Heart right ventricle (tissue), 16 donors: ENCODE measurements around the gene FLAD1. TPM values are rescaled to one million over a fixed set of nuclear protein-coding genes. Genes with fewer than 3 reads are reported as not detected.
A peak's percentile ranks its signal among the peaks of the same experiment; 100 is the strongest.

ENCODE experiments used
- ATAC-seq, 8 donors: fragments of 200-7000 bp; cut with Tn5 transposase; one replicate each; pipeline ENCODE4 v1.9.1; 2020; ENCODE audit warnings: mild to moderate bottlenecking in 8 of 8, moderate library complexity in 8 of 8, moderate number of reproducible peaks in 1 of 8
- DNase-seq, 2 donors: peaks; one replicate each; pipeline ENCODE4 v3.0.0-alpha.2; 2020
- H3K27ac ChIP-seq, 10 donors: fragments of 200-600 bp; sonication (generic) in 2 of 10; one replicate each; pipeline versions ENCODE4 v1.5.0 to v1.8.0; 2020 to 2022; ENCODE audit warnings: mild to moderate bottlenecking in 3 of 10
- H3K27me3 ChIP-seq, 7 donors: fragments of 200-600 bp; one replicate each; pipeline ENCODE4 v1.8.0; 2021 to 2022; ENCODE audit warnings: mild to moderate bottlenecking in 2 of 7
- H3K36me3 ChIP-seq, 9 donors: fragments of 200-600 bp; sonication (generic) in 1 of 9; one replicate each; pipeline versions ENCODE4 v1.5.0 to v1.8.0; 2020 to 2022; ENCODE audit warnings: mild to moderate bottlenecking in 2 of 9
- H3K4me1 ChIP-seq, 9 donors: fragments of 200-600 bp; sonication (generic) in 1 of 9; one replicate each; pipeline versions ENCODE4 v1.5.0 to v1.8.0; 2020 to 2022; ENCODE audit warnings: mild to moderate bottlenecking in 4 of 9
- H3K4me3 ChIP-seq, 10 donors: fragments of 200-600 bp; sonication (generic) in 2 of 10; one replicate each; pipeline versions ENCODE4 v1.5.0 to v1.8.0; 2020 to 2022; ENCODE audit warnings: mild to moderate bottlenecking in 7 of 10, moderate library complexity in 2 of 10
- H3K9me3 ChIP-seq, 11 donors: fragments of 200-600 bp in 10 of 11; sonication (generic) in 2 of 11; one replicate each; pipeline versions ENCODE4 v1.5.0 to v1.8.0; 2013 to 2022; ENCODE audit warnings: mild to moderate bottlenecking in 2 of 11, control low read depth in 1 of 11, moderate library complexity in 1 of 11
- CTCF ChIP-seq, 9 donors: fragments of 200-600 bp; sonication (generic) in 2 of 9; IDR thresholded peaks; one replicate each; pipeline versions ENCODE4 v1.5.0 to v1.8.0; 2021 to 2022; ENCODE audit warnings: antibody characterized with exemption in 9 of 9, mild to moderate bottlenecking in 5 of 9, moderate library complexity in 1 of 9
- WGBS, 2 donors: extraction: QIAGEN DNeasy Blood & Tissue Kit; methylation state at CpG; one replicate each; pipeline ENCODE4 v1.1.7; 2013; ENCODE audit warnings: inconsistent platforms in 1 of 2; 5-methylcytosine and 5-hydroxymethylcytosine counted together
- intact Hi-C, 10 donors: fragments of 100-400 bp; cut with DNase I; formaldehyde crosslinking; loops; one replicate each; pipeline versions ENCODE4 v1.11.1 to v1.14.2; 2022
- polyA plus RNA-seq, 2 donors: library from polyadenylated mRNA; stranded (reverse); fragments of 200-250 nt; gene quantifications; one replicate each; pipeline ENCODE4 v1.2.3, GENCODE V29; 2013
- total RNA-seq, 10 donors: library from RNA; stranded (reverse); fragmentation: NEBNext Ultra II Directional in 3 of 10; extraction: Animal tissue kit (Norgen Biotek cat#: 25700) in 3 of 10; gene quantifications; one replicate each; pipeline versions ENCODE4 v1.2.1 to v1.2.4, GENCODE V29; 2021 to 2023
- donor health status: Arrhythmogenic right ventricular cardiomyopathy.
- donor health status: ischemic (EF 13 %, LVEDD 7.1; RV severe dilation, severe dysfunction).
- donor health status: healthy with polysubstance abuse.
- donor health status: DM: no; HTN: yes; CAD: no.
- donor health status: DM: no; HTN: no; CAD: no.
- donor health status: ischemic (EF 25% LVEDD 6.9; RV normal size, moderate dysfunction).
- donor health status: ischemic (EF 25% LVEDD 5.7; RV mildly dilated, moderate dysfunction).
- donor health status: healthy.
- donor health status: DM: yes; HTN: yes; CAD: no.
- donor health status: Ischemic cardiomyopathy.
- donor health status: ischemic (EF 35%, LVEDD 5.7; RV mildly dilated, moderate dysfunction).
- donor health status: nonischemic (EF 11% LVEDD 7.7; RV severe dilation, severe dysfunction).
- donor health status: DM: yes; HTN: yes; CAD: no.
- donor health status: PGD.
- donor health status: ischemic (EF 29% LVEDD 5.4; RV normal size, mild dysfunction).
- donor health status: nonischemic (EF 23%, LVEDD 6.1; RV moderate dilation, normal function).

FLAD1 gene
- total and polyA plus RNA-seq, 12 donors: 20.1 to 41.6 (median 25.0) TPM

- ATAC-seq (no peak), DNase-seq (no peak)
- Histone ChIP-seq H3K4me3 (no peak overlapping the region), H3K9me3 (no peaks in the 10 kb centered on the region), H3K4me1 (peaks cover 0 to 9% (median 0%) of the 10 kb centered on the region in 9 donors), H3K27me3 (no peaks in the 10 kb centered on the region), H3K27ac (no peak overlapping the region), H3K36me3 (no peaks in the 10 kb centered on the region)
- WGBS, 2 donors: 88 to 89% methylated on average over 9 of the region's 9 CpGs
- intact Hi-C loops: no loop called here
- no peak for TF ChIP-seq CTCF (IDR thresholded peaks at IDR 0.05)
Measured at GRCh38 chr1:155024315-155024714, 41.2 kb downstream of the FLAD1 start.

GRCh38 chr1:155026154-155026553, 43.0 kb downstream of the FLAD1 start:
- ATAC-seq (no peak), DNase-seq (no peak)
- Histone ChIP-seq H3K4me1 (peaks cover 0 to 9% (median 0%) of the 10 kb centered on the region in 9 donors), H3K9me3 (no peaks in the 10 kb centered on the region), H3K27me3 (no peaks in the 10 kb centered on the region), H3K36me3 (no peaks in the 10 kb centered on the region), H3K27ac (no peak overlapping the region), H3K4me3 (no peak overlapping the region)
- WGBS, 2 donors: 64 to 73% methylated on average over 9 of the region's 9 CpGs
- intact Hi-C loops: no loop called here
- TF ChIP-seq CTCF (IDR thresholded peaks at IDR 0.05): no peak

- TF ChIP-seq CTCF (IDR thresholded peaks at IDR 0.05): no peak
- no peak overlapping the region for H3K4me3 ChIP-seq
- DNase-seq: no peak
- no peak for ATAC-seq
- intact Hi-C loops: no loop called here
- WGBS, 2 donors: 88 to 89% methylated on average over 6 of the region's 6 CpGs
- no peaks in the 10 kb centered on the region for H3K9me3 ChIP-seq
- H3K36me3 ChIP-seq: no peaks in the 10 kb centered on the region
- no peak overlapping the region for H3K27ac ChIP-seq
- no peaks in the 10 kb centered on the region for H3K27me3 ChIP-seq
- peaks cover 0 to 9% (median 0%) of the 10 kb centered on the region in 9 donors for H3K4me1 ChIP-seq
Measured at GRCh38 chr1:155026588-155026987, 43.4 kb downstream of the FLAD1 start.

- intact Hi-C loops: no loop called here
- peak in 1 of 8 donors; percentile 11 for ATAC-seq
- WGBS, 2 donors: 83 to 89% methylated on average over 15 to 16 of the region's 16 CpGs
Measured at GRCh38 chr1:155029513-155030242, 46.5 kb downstream of the FLAD1 start.

More at GRCh38 chr1:155029513-155030242, 46.5 kb downstream of the FLAD1 start:
- Histone ChIP-seq H3K27me3 (no peaks in the 10 kb centered on the region), H3K9me3 (no peaks in the 10 kb centered on the region), H3K4me1 (no peaks in the 10 kb centered on the region), H3K4me3 (no peak overlapping the region), H3K36me3 (no peaks in the 10 kb centered on the region), H3K27ac (no peak overlapping the region)
- DNase-seq: no peak
- no peak for TF ChIP-seq CTCF (IDR thresholded peaks at IDR 0.05)
